Ovary (tissue), 9 donors: Measurements from ENCODE around the gene KNCN. TPM values are rescaled to one million over a fixed set of nuclear protein-coding genes. Genes with fewer than 3 reads are reported as not detected.

ENCODE experiments used
- DNase-seq, 5 donors: peaks; one replicate each; pipeline ENCODE4 v3.0.0-alpha.2; 2019 to 2020
- H3K27ac ChIP-seq, 2 donors: fragments of 200-600 bp; one replicate each; pipeline versions ENCODE4 v1.5.1 to v1.8.0; 2019 to 2022
- H3K27me3 ChIP-seq: fragments of 200-600 bp; one replicate; pipeline ENCODE4 v1.8.0; 2022
- H3K36me3 ChIP-seq: fragments of 200-600 bp; sonication (generic); one replicate; pipeline ENCODE4 v1.5.1; 2019
- H3K4me1 ChIP-seq: one replicate; pipeline ENCODE4 v1.8.1; 2013; ENCODE audit warnings: mild to moderate bottlenecking, moderate library complexity; ENCODE audit not compliant: insufficient read depth
- H3K4me3 ChIP-seq: fragments of 200-600 bp; sonication (generic); one replicate; pipeline ENCODE4 v1.5.1; 2017
- H3K9me3 ChIP-seq, 2 donors: fragments of 200-600 bp in 1 of 2; sonication (generic) in 1 of 2; one replicate each; pipeline versions ENCODE4 v1.5.1 to v1.8.1; 2013 to 2019; ENCODE audit warnings: mild to moderate bottlenecking in 1 of 2, moderate library complexity in 1 of 2
- CTCF ChIP-seq, 3 donors: fragments of 450-650 bp in 2 of 3; fragments of 200-600 bp in 1 of 3; IDR thresholded peaks; one replicate each; pipeline versions ENCODE4 v1.5.1 to v1.8.0; 2016 to 2022; ENCODE audit warnings: antibody characterized with exemption in 3 of 3, mild to moderate bottlenecking in 1 of 3
- EP300 ChIP-seq: sonication (generic); formaldehyde crosslinking; IDR thresholded peaks from one replicate; pipeline ENCODE4 v1.6.1; 2017; ENCODE audit warnings: antibody characterized with exemption
- POLR2A ChIP-seq: fragments of 450-650 bp; IDR thresholded peaks from one replicate; pipeline ENCODE4 v1.6.1; 2017; ENCODE audit warnings: antibody characterized with exemption, mild to moderate bottlenecking, moderate library complexity
- WGBS, 3 donors: extraction: QIAGEN DNeasy Blood & Tissue Kit in 1 of 3; methylation state at CpG; one replicate each; pipeline versions ENCODE4 v1.1.5 to v1.1.7; 2013 to 2017; 5-methylcytosine and 5-hydroxymethylcytosine counted together
- intact Hi-C, 4 donors: fragments of 100-400 bp; cut with DNase I; formaldehyde crosslinking; loops; one replicate each; pipeline versions ENCODE4 v1.11.0 to v1.15.1; 2022 to 2023
- polyA plus RNA-seq, 2 donors: library from polyadenylated mRNA; stranded (reverse); fragments of 200-250 nt in 1 of 2; fragments of 350-450 nt in 1 of 2; fragmentation: Illumina TruSeq in 1 of 2; extraction: RNeasy Lipid Tissue Mini Kit (QIAGEN cat#74804) in 1 of 2; gene quantifications; one replicate each; pipeline ENCODE4 v1.2.3, GENCODE V29; 2013 to 2014
- total RNA-seq, 7 donors: library from RNA; depleted of rRNA in 2 of 7; stranded (reverse); fragments of >200 nt in 2 of 7; fragmentation: NEBNext Ultra II Directional in 3 of 7; extraction: Animal tissue kit (Norgen Biotek cat#: 25700) in 3 of 7; gene quantifications; one replicate each; pipeline versions ENCODE4 v1.1.0 to v1.2.4, GENCODE V29; 2016 to 2023
- donor health status: DM: no; HTN: no; CAD: no; lungs with moderate emphysema.
- donor health status: DM: no; HTN: no; CAD: no.
- donor health status: Bipolar disorder and iron deficiency.
- donor health status: DM: yes; HTN: yes; CAD: no.
- donor health status: DM: no; HTN: no; CAD: no.
- donor health status: DM: yes; HTN: yes; CAD: no.

KNCN gene
- total and polyA plus RNA-seq, 9 donors, result 0.08 TPM; not detected in 8

DNA sequence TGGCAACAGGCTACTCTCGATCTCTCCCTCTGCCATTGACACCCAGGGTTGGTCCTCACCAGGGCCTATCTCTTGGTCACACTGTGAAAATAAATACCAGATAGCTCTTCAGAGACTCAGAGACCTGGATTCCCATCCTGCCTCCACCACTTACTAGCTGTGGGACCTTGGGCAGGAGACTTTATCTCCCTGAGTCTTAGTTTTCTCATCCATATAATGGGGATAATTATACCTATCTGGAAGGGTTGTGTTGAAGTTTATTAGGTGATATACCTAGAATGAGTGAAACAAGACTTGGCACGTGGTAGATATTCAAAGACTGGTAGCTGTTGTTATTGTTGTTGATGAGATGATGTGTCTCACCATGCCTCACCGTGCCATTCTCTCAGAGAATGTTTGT, 54.4 kb downstream of the KNCN start:
- H3K36me3 ChIP-seq, result no peaks in the 10 kb centered on the region
- H3K27ac ChIP-seq, result no peak overlapping the region
- no peaks in the 10 kb centered on the region for H3K9me3 ChIP-seq
- intact Hi-C loops, result no loop called here
- no peaks in the 10 kb centered on the region for H3K27me3 ChIP-seq
- no peaks in the 10 kb centered on the region for H3K4me1 ChIP-seq
- no peak for DNase-seq
- 67 to 70% (median 69%) methylated on average over 3 of the region's 3 CpGs for WGBS, 3 donors
- no peak overlapping the region for H3K4me3 ChIP-seq
- no peak for TF ChIP-seq CTCF (IDR thresholded peaks at IDR 0.05)
- no peak for TF ChIP-seq EP300
- TF ChIP-seq POLR2A, result no peak

- no peak for DNase-seq
- TF ChIP-seq POLR2A (no peak), EP300 (no peak), CTCF (IDR thresholded peaks at IDR 0.05) (no peak)
- H3K36me3 ChIP-seq, result no peaks in the 10 kb centered on the region
- H3K27ac ChIP-seq, result no peak overlapping the region
- no peaks in the 10 kb centered on the region for H3K27me3 ChIP-seq
- no peaks in the 10 kb centered on the region for H3K4me1 ChIP-seq
- H3K4me3 ChIP-seq, result no peak overlapping the region
- intact Hi-C loops, result no loop called here
- no peaks in the 10 kb centered on the region for H3K9me3 ChIP-seq
- WGBS, 3 donors, result 63 to 66% (median 66%) methylated on average over 6 of the region's 6 CpGs
These were observed 54.9 kb downstream of the KNCN start for GRCh38 chr1:46496505-46496904.

DNA sequence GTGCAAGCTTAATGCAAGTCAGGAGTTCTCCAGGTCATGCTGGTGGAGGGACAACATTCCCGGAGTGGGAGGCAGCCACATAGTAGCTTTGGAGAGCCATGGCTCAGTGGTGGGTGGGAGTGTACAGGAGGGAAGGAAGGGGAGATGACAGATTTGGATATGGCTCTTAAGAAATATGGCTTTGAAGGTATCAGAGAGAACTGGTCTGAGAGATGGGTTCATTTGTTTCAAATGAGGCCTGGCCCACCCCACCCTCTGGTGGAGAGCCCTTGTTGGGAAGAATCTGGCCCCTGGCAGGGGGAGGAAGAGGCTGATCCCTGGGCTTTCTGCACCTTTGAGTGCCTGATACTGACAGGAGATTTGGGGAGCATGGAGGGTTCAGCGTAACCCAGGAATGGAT, 55.7 kb downstream of the KNCN start:
- Histone ChIP-seq H3K36me3 (no peaks in the 10 kb centered on the region), H3K4me3 (no peak overlapping the region), H3K27ac (no peak overlapping the region), H3K9me3 (no peaks in the 10 kb centered on the region), H3K27me3 (no peaks in the 10 kb centered on the region), H3K4me1 (no peaks in the 10 kb centered on the region)
- TF ChIP-seq EP300 (no peak), CTCF (IDR thresholded peaks at IDR 0.05) (no peak), POLR2A (no peak)
- DNase-seq, result no peak
- WGBS, 3 donors, result 79 to 89% (median 84%) methylated on average over 2 of the region's 2 CpGs
- intact Hi-C loops, result no loop called here

Other genes starting within 250 kb of the KNCN start
- gene LRRC41, start 248.0 kb downstream of the KNCN start, total RNA-seq, result 10 to 100 TPM; 54.8 to 99.8 (median 74.1) TPM
- gene LRRC41, start 248.0 kb downstream of the KNCN start, polyA plus RNA-seq, result 10 to 100 TPM; 37.5 to 49.5 TPM
- gene UQCRH, start 247.9 kb downstream of the KNCN start, total RNA-seq, result 100 to 1,000 TPM; 140 to 453 (median 189) TPM
- 100 to 1,000 TPM; 272 to 359 TPM for gene UQCRH, start 247.9 kb downstream of the KNCN start, polyA plus RNA-seq
- 10 to 100 TPM; 15.9 to 35.2 (median 19.1) TPM for gene NSUN4, start 210.8 kb downstream of the KNCN start, total RNA-seq
- 10 to 100 TPM; 12.2 to 16.7 TPM for gene NSUN4, start 210.8 kb downstream of the KNCN start, polyA plus RNA-seq
- gene FAAH, start 157.3 kb downstream of the KNCN start, total RNA-seq, result 10 to 100 TPM in 3 of 7 donors, 1 to 10 TPM in 4; 7.5 to 32.7 (median 9.3) TPM
- 1 to 10 TPM; 1.3 to 6.7 TPM for gene FAAH, start 157.3 kb downstream of the KNCN start, polyA plus RNA-seq
- not detected for gene DMBX1, start 61.8 kb downstream of the KNCN start, total RNA-seq
- gene DMBX1, start 61.8 kb downstream of the KNCN start, polyA plus RNA-seq, result not detected
- 10 to 100 TPM; 21.0 to 39.3 (median 24.9) TPM for gene MKNK1, start 52.6 kb upstream of the KNCN start, total RNA-seq
- gene MKNK1, start 52.6 kb upstream of the KNCN start, polyA plus RNA-seq, result 10 to 100 TPM; 21.9 to 34.0 TPM
- 10 to 100 TPM; 10.1 to 25.3 (median 19.3) TPM for gene MOB3C, start 65.2 kb upstream of the KNCN start, total RNA-seq
- 10 to 100 TPM; 13.2 to 29.2 TPM for gene MOB3C, start 65.2 kb upstream of the KNCN start, polyA plus RNA-seq
- gene ATPAF1, start 116.7 kb upstream of the KNCN start, total RNA-seq, result 10 to 100 TPM; 21.9 to 40.0 (median 29.3) TPM
- gene ATPAF1, start 116.7 kb upstream of the KNCN start, polyA plus RNA-seq, result 10 to 100 TPM; 21.9 to 88.0 TPM
- under 1 TPM in 1 of 7 donors, not detected in 6; 0.45 TPM for gene TEX38, start 120.2 kb upstream of the KNCN start, total RNA-seq
- gene TEX38, start 120.2 kb upstream of the KNCN start, polyA plus RNA-seq, result under 1 TPM in 1 of 2 donors, not detected in 1; 0.08 TPM
- gene EFCAB14, start 167.5 kb upstream of the KNCN start, total RNA-seq, result 10 to 100 TPM; 48.6 to 87.8 (median 77.4) TPM
- gene EFCAB14, start 167.5 kb upstream of the KNCN start, polyA plus RNA-seq, result 10 to 100 TPM; 31.7 to 99.2 TPM
- gene CYP4B1, start 247.4 kb upstream of the KNCN start, total RNA-seq, result 10 to 100 TPM in 1 of 7 donors, 1 to 10 TPM in 5, not detected in 1; 1.8 to 51.7 (median 3.8) TPM
- under 1 TPM; 0.38 to 0.70 TPM for gene CYP4B1, start 247.4 kb upstream of the KNCN start, polyA plus RNA-seq